Measurements from ENCODE around the gene ZDHHC1. TPM values are rescaled to one million over a fixed set of nuclear protein-coding genes. Genes with fewer than 3 reads are reported as not detected.

ZDHHC1 gene
- total RNA-seq, 1 experiment from 2014 or later = 24.3 TPM

GRCh38 chr16:67447508-67448076 is 31.3 kb upstream of the ZDHHC1 start:
- DNase-seq (ENCODE audit: low spot score) = peak; percentile 2

- DNase-seq (ENCODE audit: low spot score) = no peak
These were observed 30.8 kb upstream of the ZDHHC1 start for GRCh38 chr16:67446968-67447507.

- no peak for DNase-seq (ENCODE audit: low spot score)
These were observed 29.9 kb upstream of the ZDHHC1 start for GRCh38 chr16:67445913-67446907.

GRCh38 chr16:67445441-67445912 is 29.2 kb upstream of the ZDHHC1 start:
- DNase-seq (ENCODE audit: low spot score) = no peak

GRCh38 chr16:67445126-67445426 is 28.8 kb upstream of the ZDHHC1 start:
- DNase-seq (ENCODE audit: low spot score) = no peak

DNA sequence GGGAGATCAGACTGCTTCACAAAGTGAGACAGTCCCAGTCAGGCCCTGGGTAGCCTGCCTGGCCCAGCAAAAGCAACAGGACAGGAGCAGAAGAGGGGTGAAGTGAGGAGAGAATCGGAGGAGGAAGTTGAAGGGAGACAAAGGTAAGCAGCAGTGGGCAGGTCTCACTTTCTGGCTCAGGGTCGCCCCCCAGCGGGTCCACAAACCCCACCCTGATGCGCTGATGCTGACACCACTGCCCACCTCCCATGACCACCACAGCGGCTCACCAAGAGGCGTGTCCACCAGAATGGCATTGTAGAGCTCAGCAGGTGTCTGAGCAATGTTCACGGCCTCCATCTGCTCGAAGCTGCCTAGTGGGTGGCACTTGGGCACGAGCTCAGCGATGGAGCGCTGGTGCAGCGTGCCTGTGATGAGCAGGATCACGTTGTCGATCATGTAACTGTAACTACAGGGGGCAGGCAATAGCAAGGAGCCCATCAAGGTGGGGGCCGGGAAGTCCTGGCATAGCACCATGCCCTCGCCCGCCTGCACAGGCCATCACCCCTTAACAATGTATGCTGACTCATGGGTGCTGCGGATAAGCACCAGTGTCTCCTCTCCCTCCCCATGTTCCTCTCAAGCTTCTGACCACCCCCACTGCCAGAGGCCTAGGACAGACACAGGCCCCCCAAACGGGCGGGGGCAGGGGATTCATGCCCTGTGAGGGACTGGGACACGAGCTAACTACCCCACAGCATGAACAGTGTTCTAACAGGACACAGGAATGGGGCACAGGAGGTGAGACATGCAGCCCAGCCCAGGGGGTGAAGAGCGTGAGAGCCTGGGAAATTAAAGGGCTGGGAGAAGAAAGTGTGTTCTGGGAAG is 28.2 kb upstream of the ZDHHC1 start:
- DNase-seq (ENCODE audit: low spot score) = peak; percentile 11

DNA sequence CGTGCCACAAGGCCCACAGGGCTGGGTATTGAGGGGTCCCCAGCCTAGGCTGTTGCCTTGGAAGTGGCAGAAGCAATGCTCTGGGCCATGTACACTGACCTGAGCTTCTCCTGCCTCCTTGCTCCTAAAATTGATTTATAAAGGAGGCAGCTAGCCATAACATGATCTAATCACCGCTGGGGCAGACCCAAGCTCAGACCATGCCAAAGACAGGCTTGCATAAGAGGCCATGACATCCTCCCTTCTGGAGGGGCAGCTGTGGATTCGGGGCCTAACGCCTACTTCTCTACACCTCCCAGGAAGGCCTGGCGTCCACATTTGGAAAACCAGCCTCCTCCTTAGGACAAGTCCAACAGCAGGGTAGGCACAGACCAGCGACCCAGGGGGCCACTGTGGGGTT is 27.0 kb upstream of the ZDHHC1 start:
- no peak for DNase-seq (ENCODE audit: low spot score)

GRCh38 chr16:67442581-67443255 is 26.4 kb upstream of the ZDHHC1 start:
- no peak for DNase-seq (ENCODE audit: low spot score)

DNA sequence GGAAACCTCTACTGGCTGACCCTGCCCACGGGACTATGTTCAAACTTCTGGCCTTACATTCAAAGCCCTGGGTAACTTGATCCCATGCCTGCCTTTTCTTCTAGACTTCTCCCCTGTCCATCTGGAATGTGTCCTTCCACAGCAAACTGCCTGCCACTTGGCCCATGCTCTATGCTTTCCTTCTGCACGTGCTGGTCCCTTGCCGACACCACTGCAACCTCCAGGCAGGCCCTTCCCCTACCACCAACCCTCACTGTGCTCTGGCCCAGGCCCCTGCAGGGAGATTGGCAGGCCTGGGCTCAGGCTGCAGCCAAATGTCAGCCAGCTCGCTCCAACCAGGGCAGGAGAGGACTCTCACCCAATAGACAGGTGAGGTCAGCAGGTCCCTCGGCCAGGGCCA is 25.6 kb upstream of the ZDHHC1 start:
- DNase-seq (ENCODE audit: low spot score) = no peak

DNA sequence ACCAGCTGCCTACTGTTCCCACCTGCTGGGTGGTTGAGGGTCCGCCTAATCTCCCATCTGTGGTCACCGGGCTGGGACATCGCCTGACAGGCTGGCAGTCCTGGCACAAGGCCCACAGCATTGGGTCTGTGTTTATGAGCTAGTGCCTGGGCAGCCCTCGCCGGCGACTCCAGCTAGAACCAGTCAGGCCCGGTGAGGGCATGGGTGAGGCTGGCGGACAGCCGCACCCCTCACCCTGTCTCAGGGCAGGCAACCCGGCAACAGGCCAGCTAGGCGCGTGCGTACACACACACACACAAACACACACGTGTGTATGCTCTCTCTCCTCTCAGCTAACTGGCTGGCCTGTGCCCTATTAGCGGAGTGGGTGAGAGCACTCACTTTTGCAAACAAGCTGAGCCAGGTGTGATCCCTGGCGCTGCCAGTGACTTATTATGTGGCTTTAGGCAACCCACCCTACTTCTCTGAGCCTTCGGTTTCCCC is 25.0 kb upstream of the ZDHHC1 start:
- DNase-seq (ENCODE audit: low spot score) = no peak

DNA sequence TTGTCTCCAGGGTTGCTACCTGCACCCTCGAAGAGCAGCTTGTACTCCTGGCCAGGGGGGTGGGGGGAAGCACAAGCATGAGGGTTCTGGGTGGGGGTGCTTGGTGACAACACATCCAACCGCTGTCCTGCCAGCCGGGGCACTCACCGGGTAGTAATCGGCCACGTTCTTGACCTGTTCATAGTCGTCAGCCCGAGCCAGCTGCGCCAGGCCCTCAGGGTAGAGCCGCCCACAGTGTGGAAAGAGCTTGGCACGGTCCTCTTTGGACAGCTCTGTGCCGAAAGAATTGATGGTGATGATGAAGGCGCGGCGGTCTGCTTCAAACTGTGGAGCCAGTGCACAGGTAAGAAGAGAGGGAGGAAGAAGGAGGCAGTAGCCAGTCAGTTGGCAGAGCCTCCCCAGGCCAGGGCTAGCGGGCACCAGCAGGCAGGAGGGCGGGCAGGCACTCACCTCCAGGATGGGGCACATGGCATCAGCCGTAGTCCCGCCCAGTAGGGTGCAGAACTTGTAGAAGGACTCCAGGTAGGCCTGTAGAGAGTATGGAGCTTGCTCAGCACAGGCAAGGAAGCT is 22.6 kb upstream of the ZDHHC1 start:
- DNase-seq (ENCODE audit: low spot score) = no peak

DNA sequence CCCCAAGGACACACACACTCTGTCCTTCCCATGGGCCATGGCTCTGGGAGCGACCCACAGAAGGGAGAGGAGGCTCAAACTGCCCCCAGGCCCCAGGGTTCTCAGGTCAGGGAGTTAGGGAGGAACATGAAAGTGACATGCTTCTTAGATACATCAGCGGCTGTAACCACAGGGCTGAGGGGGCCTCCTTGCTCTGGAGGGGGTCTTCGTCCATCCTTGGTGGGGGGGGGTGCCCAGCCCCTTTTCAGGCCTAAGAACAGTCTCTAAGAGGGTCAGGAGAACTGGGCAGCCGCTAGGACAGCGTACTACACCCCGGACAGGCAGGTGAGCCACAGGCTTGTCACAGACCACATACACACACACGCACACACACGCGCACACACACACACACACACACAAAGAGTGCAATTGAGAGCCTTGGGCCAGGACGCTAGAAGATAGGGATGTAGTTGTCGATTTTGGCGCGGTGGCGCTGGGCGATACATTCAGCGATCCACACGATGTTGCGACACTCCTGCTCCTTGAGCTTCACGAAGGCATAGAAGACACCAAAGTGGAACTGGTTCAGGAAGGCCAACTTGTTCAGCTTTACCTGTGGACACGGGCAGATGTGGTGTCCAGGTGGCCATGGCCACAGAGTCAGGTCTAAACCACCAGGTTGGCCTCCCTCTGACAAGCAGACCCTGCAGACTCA is 22.0 kb upstream of the ZDHHC1 start:
- no peak for DNase-seq (ENCODE audit: low spot score)

DNA sequence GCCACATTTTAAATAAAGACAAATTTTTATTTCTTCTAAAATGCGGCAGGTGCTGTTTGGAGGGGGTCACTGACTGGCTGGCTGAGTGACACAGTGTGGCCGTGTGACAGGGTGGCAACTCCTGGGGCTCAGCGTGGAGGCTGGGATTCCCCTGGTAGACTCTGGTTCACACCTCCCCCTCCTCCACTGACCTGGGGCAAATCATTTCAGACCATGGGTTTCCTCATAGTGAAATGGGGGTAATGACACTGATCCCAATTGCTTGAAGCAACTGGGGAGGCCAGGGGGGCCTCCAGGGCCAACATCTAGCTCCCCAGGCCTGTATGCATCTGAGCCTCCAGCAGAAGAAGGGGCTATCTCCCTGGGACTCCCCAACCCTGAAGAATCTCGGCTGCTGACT is 21.2 kb upstream of the ZDHHC1 start:
- DNase-seq (ENCODE audit: low spot score) = no peak

DNA sequence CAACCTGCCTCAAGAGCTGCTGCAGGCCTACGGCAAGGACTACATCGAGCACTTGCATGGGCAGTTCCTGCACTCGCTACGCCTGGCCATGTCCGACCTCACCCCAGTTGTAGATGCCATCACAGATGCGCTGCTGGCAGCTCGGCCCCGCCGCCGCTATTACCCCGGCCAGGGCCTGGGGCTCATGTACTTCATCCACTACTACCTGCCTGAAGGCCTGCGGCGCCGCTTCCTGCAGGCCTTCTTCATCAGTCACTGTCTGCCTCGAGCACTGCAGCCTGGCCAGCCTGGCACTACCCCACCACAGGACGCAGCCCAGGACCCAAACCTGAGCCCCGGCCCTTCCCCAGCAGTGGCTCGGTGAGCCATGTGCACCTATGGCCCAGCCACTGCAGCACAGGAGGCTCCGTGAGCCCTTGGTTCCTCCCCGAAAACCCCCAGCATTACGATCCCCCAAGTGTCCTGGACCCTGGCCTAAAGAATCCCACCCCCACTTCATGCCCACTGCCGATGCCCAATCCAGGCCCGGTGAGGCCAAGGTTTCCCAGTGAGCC is 20.4 kb upstream of the ZDHHC1 start:
- no peak for DNase-seq (ENCODE audit: low spot score)

DNA sequence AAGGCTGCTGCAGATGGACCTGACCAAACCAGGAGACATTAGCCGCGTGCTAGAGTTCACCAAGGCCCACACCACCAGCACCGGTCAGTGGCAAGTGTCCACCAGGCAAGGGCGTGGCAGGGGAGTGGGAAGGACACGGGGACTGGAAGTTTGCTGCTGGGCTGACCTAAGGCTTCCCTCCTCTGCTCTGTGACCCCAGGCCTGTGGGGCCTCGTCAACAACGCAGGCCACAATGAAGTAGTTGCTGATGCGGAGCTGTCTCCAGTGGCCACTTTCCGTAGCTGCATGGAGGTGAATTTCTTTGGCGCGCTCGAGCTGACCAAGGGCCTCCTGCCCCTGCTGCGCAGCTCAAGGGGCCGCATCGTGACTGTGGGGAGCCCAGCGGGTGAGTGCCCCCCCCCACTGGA is 19.5 kb upstream of the ZDHHC1 start:
- DNase-seq (ENCODE audit: low spot score) = no peak

DNA sequence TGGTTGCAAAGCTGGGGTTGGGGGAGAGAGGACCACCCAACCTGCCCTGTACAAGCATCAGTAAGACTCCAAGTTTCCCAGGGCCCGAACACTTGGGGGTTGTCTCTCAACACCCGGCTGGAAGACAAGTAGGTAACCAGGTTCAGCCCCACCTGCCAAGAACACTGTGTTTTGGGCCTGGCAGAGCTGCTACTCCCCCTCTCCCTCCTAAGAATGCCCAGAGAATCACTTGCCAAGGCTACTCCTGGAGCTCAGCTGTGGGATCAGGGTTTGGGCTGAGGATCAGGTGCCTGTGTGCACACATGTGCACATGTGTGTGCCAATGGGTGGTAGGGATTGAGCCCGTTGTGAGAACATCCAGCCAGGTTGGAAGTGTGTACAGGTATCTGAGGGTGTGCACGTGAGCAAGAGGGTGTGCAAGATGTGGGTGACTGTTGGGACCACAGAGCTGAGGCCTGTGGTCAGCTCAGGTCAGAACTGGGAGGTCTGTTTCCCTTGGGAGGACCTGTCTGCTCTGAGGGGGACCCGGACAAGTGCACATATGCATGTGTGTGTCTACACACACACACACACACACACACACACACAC is 16.9 kb upstream of the ZDHHC1 start:
- no peak for DNase-seq (ENCODE audit: low spot score)

- no peak for DNase-seq (ENCODE audit: low spot score)
These were observed 16.2 kb upstream of the ZDHHC1 start for GRCh38 chr16:67432506-67432890.

- DNase-seq (ENCODE audit: low spot score) = no peak
These were observed 15.7 kb upstream of the ZDHHC1 start for GRCh38 chr16:67431775-67432505.
